Ishikawa (cell line): Measurements from ENCODE around the gene CHMP1B.

Experiments used
- CREB1 ChIP-seq: IDR thresholded peaks from 2 replicates; pipeline ENCODE4 v1.6.1; 2012; ENCODE audit warnings: low read depth
- EP300 ChIP-seq: IDR thresholded peaks from 2 replicates; pipeline ENCODE4 v1.6.1; 2012; ENCODE audit warnings: borderline replicate concordance
- NFIC ChIP-seq: IDR thresholded peaks from 2 replicates; pipeline ENCODE4 v1.6.1; 2012
- RAD21 ChIP-seq: IDR thresholded peaks from 2 replicates; pipeline ENCODE4 v1.6.1; 2012; ENCODE audit warnings: low read depth
- TAF1 ChIP-seq: IDR thresholded peaks from 2 replicates; pipeline ENCODE4 v1.6.1; 2012; ENCODE audit warnings: low read depth, mild to moderate bottlenecking
- TEAD4 ChIP-seq: IDR thresholded peaks from 2 replicates; pipeline ENCODE4 v1.6.1; 2012
- TF ChIP-seq, protein P1 (sequence below): IDR thresholded peaks from 2 replicates; pipeline ENCODE4 v1.6.1; 2012
- TF ChIP-seq, protein P2 (sequence below): IDR thresholded peaks from 2 replicates; pipeline ENCODE4 v1.6.1; 2012; ENCODE audit warnings: low read depth, mild to moderate bottlenecking

DNA sequence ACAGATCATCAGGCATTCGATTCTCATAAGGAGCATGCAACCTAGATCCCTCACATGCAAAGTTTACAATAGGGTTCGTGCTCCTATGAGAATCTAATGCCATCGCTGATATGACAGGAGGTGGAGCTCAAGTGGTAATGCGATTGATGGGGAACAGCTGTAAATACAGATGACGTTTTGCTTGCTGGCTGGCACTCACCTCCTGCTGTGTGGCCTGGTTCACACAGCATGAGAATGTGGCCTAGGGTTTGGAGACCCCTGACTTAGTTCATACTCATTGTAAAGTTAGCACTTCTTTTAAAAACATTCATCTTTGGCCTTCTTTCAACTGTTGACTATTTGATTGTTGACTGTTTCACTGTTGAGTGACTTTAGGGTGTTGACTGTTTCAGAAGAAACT is 8.7 kb upstream of the CHMP1B start:
- TF ChIP-seq NFIC, result no peak
- TF ChIP-seq EP300, result no peak
- no peak for TF ChIP-seq TEAD4
- no peak for TF ChIP-seq RAD21
- TF ChIP-seq CREB1, result no peak
- TF ChIP-seq, protein P1, sequence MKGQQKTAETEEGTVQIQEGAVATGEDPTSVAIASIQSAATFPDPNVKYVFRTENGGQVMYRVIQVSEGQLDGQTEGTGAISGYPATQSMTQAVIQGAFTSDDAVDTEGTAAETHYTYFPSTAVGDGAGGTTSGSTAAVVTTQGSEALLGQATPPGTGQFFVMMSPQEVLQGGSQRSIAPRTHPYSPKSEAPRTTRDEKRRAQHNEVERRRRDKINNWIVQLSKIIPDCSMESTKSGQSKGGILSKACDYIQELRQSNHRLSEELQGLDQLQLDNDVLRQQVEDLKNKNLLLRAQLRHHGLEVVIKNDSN, result no peak
- TF ChIP-seq, protein P2, sequence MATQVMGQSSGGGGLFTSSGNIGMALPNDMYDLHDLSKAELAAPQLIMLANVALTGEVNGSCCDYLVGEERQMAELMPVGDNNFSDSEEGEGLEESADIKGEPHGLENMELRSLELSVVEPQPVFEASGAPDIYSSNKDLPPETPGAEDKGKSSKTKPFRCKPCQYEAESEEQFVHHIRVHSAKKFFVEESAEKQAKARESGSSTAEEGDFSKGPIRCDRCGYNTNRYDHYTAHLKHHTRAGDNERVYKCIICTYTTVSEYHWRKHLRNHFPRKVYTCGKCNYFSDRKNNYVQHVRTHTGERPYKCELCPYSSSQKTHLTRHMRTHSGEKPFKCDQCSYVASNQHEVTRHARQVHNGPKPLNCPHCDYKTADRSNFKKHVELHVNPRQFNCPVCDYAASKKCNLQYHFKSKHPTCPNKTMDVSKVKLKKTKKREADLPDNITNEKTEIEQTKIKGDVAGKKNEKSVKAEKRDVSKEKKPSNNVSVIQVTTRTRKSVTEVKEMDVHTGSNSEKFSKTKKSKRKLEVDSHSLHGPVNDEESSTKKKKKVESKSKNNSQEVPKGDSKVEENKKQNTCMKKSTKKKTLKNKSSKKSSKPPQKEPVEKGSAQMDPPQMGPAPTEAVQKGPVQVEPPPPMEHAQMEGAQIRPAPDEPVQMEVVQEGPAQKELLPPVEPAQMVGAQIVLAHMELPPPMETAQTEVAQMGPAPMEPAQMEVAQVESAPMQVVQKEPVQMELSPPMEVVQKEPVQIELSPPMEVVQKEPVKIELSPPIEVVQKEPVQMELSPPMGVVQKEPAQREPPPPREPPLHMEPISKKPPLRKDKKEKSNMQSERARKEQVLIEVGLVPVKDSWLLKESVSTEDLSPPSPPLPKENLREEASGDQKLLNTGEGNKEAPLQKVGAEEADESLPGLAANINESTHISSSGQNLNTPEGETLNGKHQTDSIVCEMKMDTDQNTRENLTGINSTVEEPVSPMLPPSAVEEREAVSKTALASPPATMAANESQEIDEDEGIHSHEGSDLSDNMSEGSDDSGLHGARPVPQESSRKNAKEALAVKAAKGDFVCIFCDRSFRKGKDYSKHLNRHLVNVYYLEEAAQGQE, result no peak
- no peak for TF ChIP-seq TAF1
